Hepatocyte (in vitro differentiated cells): Measurements from ENCODE around the gene MRPL36. TPM values are rescaled to one million over a fixed set of nuclear protein-coding genes. Genes with fewer than 3 reads are reported as not detected.

ENCODE experiments used
- DNase-seq: peaks from one replicate; pipeline ENCODE4 v3.0.0-alpha.2; 2016; ENCODE audit warnings: low spot score
- H2AFZ ChIP-seq: fragments of 200-600 bp; sonication (generic); 2 replicates; pipeline ENCODE4 v1.6.0; 2016; ENCODE audit warnings: antibody characterized with exemption, mild to moderate bottlenecking
- H3K27ac ChIP-seq: fragments of 200-600 bp; sonication (generic); 2 replicates; pipeline ENCODE4 v1.5.1; 2016; ENCODE audit warnings: mild to moderate bottlenecking
- H3K27me3 ChIP-seq: fragments of 200-600 bp; sonication (generic); 2 replicates; pipeline ENCODE4 v1.6.1; 2016
- H3K36me3 ChIP-seq: fragments of 200-600 bp; sonication (generic); replicated peaks from 2 replicates; pipeline ENCODE4 v1.5.1; 2016; ENCODE audit warnings: low read depth; ENCODE audit not compliant: insufficient read depth
- H3K4me1 ChIP-seq: fragments of 200-600 bp; sonication (generic); 2 replicates; pipeline ENCODE4 v1.5.1; 2016; ENCODE audit warnings: mild to moderate bottlenecking, moderate library complexity; ENCODE audit not compliant: insufficient read depth
- H3K4me2 ChIP-seq: fragments of 200-600 bp; sonication (generic); 2 replicates; pipeline ENCODE4 v1.6.0; 2016
- H3K4me3 ChIP-seq: fragments of 200-600 bp; sonication (generic); 2 replicates; pipeline ENCODE4 v1.5.1; 2016; ENCODE audit warnings: mild to moderate bottlenecking
- H3K79me2 ChIP-seq: fragments of 200-600 bp; sonication (generic); 2 replicates; pipeline ENCODE4 v1.6.0; 2017; ENCODE audit warnings: mild to moderate bottlenecking
- H3K9me2 ChIP-seq: fragments of 200-600 bp; sonication (generic); replicated peaks from 2 replicates; pipeline ENCODE4 v1.6.0; 2017; ENCODE audit warnings: mild to moderate bottlenecking; ENCODE audit not compliant: insufficient read depth
- H3K9me3 ChIP-seq: fragments of 200-600 bp; sonication (generic); 2 replicates; pipeline ENCODE4 v1.5.1; 2016; ENCODE audit warnings: low read depth, mild to moderate bottlenecking
- H4K20me1 ChIP-seq: fragments of 200-600 bp; sonication (generic); 2 replicates; pipeline ENCODE4 v1.6.0; 2016; ENCODE audit warnings: mild to moderate bottlenecking; ENCODE audit not compliant: insufficient read depth, poor library complexity, severe bottlenecking
- CTCF ChIP-seq: fragments of 200-600 bp; sonication (generic); IDR thresholded peaks from 2 replicates; pipeline ENCODE4 v1.5.1; 2016; ENCODE audit warnings: antibody characterized with exemption, mild to moderate bottlenecking; ENCODE audit not compliant: poor library complexity
- EZH2 ChIP-seq: fragments of 200-600 bp; sonication (generic); IDR thresholded peaks from 2 replicates; pipeline ENCODE4 v1.6.1; 2016; ENCODE audit warnings: antibody characterized with exemption, mild to moderate bottlenecking, borderline replicate concordance
- EZH2phosphoT487 ChIP-seq: fragments of 200-600 bp; sonication (generic); IDR thresholded peaks from one replicate; pipeline ENCODE4 v1.6.1; 2018; ENCODE audit warnings: antibody characterized with exemption, mild to moderate bottlenecking, low read depth, moderate library complexity; ENCODE audit not compliant: unreplicated experiment, severe bottlenecking
- WGBS: methylation state at CpG from one replicate; pipeline ENCODE4 v1.1.6; 2016; ENCODE audit warnings: low lambda C conversion rate; ENCODE audit errors: missing lambda C conversion rate; 5-methylcytosine and 5-hydroxymethylcytosine counted together
- polyA plus RNA-seq: library from polyadenylated mRNA; unstranded; fragments of >200 nt; fragmentation: Nextera tagmentation; extraction: Ambion mirVana; gene quantifications from 2 replicates; pipeline ENCODE4 v1.2.1, GENCODE V29; 2016
- total RNA-seq: library from RNA; depleted of rRNA; stranded (reverse); fragments of >200 nt; gene quantifications from 2 replicates; pipeline ENCODE4 v1.2.3, GENCODE V29; 2014

Gene MRPL36
- total and polyA plus RNA-seq, 2 experiments from 2014 or later = 25.6 to 107 TPM

GRCh38 chr5:1771149-1772065 is 28.2 kb downstream of the MRPL36 start:
- WGBS = 84% methylated on average over 20 of the region's 20 CpGs
- no peaks in the 10 kb centered on the region for H3K9me3 ChIP-seq
- H3K36me3 ChIP-seq = no peaks in the 10 kb centered on the region
- no peak overlapping the region for H3K4me3 ChIP-seq
- H3K27ac ChIP-seq = no peak overlapping the region
- TF ChIP-seq CTCF (no peak), EZH2 (no peak), EZH2phosphoT487 (no peak)
- no peak overlapping the region for H2AFZ ChIP-seq
- no peaks in the 10 kb centered on the region for H3K79me2 ChIP-seq
- no peaks in the 10 kb centered on the region for H3K4me1 ChIP-seq
- no peak for DNase-seq
- no peak overlapping the region for H3K4me2 ChIP-seq
- H4K20me1 ChIP-seq = no peaks in the 10 kb centered on the region
- H3K9me2 ChIP-seq = no peaks in the 10 kb centered on the region
- no peaks in the 10 kb centered on the region for H3K27me3 ChIP-seq

GRCh38 chr5:1770443-1770802 is 29.2 kb downstream of the MRPL36 start:
- H3K4me1 ChIP-seq = no peaks in the 10 kb centered on the region
- H3K79me2 ChIP-seq = no peaks in the 10 kb centered on the region
- no peak overlapping the region for H2AFZ ChIP-seq
- H3K36me3 ChIP-seq = no peaks in the 10 kb centered on the region
- H4K20me1 ChIP-seq = no peaks in the 10 kb centered on the region
- TF ChIP-seq CTCF = no peak
- no peak for TF ChIP-seq EZH2
- no peak for TF ChIP-seq EZH2phosphoT487
- no peak overlapping the region for H3K4me2 ChIP-seq
- H3K9me2 ChIP-seq = no peaks in the 10 kb centered on the region
- DNase-seq = no peak
- no peak overlapping the region for H3K27ac ChIP-seq
- WGBS = 81% methylated on average over 6 of the region's 6 CpGs
- H3K4me3 ChIP-seq = no peak overlapping the region
- no peaks in the 10 kb centered on the region for H3K27me3 ChIP-seq
- no peaks in the 10 kb centered on the region for H3K9me3 ChIP-seq

GRCh38 chr5:1769752-1770442 is 29.7 kb downstream of the MRPL36 start:
- WGBS = 89% methylated on average over 30 of the region's 30 CpGs
- Histone ChIP-seq H3K4me3 (no peak overlapping the region), H4K20me1 (no peaks in the 10 kb centered on the region), H3K9me3 (no peaks in the 10 kb centered on the region), H3K27me3 (no peaks in the 10 kb centered on the region), H3K9me2 (no peaks in the 10 kb centered on the region), H3K36me3 (no peaks in the 10 kb centered on the region), H3K27ac (no peak overlapping the region), H3K4me2 (no peak overlapping the region), H3K4me1 (no peaks in the 10 kb centered on the region), H3K79me2 (no peaks in the 10 kb centered on the region), H2AFZ (no peak overlapping the region)
- no peak for DNase-seq
- TF ChIP-seq EZH2 (no peak), CTCF (no peak), EZH2phosphoT487 (no peak)
